ENCODE data around the gene HGF.

HGF gene

GRCh38 chr7:81676813-81677212, 93.0 kb downstream of the HGF start:
- no peak for DNase-seq

DNA sequence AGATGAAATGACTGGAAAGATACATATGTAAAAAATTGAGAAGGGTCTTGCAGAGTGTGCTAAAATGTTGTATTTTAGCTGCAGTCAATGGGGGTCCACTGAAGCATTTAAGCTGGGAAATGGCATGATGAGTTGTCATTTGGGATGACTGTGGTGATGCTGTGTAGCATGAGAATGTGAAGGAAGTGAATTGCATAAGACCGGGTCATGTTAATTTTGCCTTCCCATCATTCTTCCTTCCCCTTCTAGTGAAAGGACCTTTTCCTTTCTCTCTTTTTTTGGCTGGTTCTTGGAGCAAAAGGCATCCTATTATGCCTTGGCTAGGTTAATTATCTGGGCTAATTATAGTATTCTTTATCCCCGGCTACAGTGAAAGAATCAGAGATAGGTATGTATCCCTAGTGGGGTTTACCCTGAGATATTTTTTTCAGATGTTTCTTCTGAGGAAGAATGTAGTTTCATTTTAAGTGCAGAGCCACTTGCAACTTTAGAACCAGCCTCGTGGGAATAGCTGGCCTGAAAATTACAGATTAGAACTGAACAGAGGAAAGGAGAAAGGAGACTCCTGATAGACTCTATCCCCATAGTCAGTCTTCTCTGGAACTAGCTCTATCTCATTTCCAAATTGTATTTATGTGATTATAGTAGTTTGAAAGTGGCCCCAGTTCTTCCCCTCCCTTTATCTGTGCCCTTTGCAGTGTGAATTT, 93.6 kb downstream of the HGF start:
- no peak for DNase-seq

GRCh38 chr7:81674431-81674830, 95.4 kb downstream of the HGF start:
- no peak for DNase-seq

DNA sequence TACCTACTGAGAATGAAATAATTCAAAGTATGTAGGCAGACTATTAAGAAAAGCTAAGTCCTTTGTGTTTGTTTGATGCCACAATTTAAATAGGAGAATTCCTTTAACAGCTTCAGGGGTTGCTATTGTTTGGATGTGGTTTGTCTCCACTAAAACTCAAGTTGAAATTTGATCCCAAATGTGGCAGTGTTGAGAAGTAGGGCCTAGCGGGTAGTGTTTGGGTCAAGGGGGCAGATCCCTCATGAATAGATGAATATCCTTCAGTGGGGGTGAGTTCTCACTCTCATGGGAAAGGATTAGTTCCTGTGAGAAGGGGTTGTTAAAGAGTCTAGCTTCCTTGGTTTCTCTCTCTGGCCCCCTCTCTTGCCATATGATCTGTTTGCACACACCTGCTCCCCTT, 97.0 kb downstream of the HGF start:
- no peak for DNase-seq

DNA sequence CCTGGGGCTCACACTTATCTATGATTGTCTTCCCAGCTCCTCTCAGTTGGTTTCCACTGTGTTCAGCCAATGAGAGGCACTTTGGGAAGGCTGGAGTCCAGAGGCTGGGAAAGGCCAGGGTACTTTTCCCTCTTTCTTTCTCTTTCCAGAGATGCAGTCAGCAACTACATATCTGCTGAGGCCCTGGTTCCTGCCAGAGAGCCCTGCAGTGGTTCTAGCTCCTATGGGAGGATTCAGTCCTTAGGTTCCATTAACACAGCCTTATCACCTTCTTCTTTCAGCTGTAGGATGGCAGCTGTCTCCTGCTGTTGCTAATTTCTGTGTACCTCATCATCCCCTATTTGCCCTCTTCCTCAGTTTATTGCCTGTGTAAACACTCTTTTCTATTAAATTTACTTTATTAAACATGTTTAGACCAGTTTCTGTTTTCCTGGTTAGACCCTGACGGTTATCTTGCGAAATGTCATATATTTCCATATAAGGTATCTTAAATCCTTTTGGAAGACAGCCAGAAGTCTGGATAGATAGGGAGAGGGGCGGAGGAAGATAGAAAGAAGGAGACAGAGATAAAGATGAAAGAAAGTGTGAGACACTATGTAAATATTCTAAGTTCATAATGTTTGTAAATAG, 100.3 kb downstream of the HGF start:
- DNase-seq, result no peak

DNA sequence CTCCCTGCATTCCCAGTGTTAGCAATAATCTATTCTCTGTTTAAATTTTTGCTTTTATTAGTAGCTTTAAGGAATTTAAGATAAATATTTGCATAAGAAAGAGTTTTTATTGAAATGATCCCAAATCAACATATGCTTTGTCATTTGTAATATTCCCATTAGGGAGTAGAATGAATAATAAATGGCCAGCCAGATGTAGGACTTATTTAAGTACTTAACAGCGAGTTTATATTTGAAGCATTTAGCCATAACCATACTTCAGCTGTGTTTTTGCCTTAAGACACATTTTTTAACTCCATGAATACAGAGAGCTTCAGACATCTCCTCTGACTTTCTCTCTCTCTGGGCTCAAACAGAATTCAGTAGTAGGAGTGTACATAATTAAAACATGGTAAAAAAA, 103.6 kb downstream of the HGF start:
- no peak for DNase-seq

GRCh38 chr7:81665236-81665635, 104.6 kb downstream of the HGF start:
- DNase-seq, result no peak

GRCh38 chr7:81664304-81664703, 105.5 kb downstream of the HGF start:
- DNase-seq, result no peak

DNA sequence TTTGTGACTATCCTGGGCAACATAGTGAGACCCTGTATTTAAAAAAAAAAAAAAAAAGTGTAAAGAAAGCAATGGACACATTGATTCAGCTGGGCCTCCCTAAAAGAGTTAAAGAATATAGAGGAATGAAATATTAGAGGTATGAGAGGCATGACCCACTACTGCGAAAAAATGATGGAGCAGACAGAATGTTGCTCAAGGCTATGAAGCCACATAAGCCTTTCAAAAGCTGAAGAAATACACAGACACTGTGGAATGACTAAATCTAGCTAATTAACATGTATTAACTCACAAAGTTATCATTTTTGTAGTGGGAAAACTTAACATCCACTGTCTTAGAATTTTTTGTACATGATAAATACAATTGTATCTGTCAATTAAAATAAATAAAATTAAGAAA, 107.3 kb downstream of the HGF start:
- DNase-seq, result no peak

DNA sequence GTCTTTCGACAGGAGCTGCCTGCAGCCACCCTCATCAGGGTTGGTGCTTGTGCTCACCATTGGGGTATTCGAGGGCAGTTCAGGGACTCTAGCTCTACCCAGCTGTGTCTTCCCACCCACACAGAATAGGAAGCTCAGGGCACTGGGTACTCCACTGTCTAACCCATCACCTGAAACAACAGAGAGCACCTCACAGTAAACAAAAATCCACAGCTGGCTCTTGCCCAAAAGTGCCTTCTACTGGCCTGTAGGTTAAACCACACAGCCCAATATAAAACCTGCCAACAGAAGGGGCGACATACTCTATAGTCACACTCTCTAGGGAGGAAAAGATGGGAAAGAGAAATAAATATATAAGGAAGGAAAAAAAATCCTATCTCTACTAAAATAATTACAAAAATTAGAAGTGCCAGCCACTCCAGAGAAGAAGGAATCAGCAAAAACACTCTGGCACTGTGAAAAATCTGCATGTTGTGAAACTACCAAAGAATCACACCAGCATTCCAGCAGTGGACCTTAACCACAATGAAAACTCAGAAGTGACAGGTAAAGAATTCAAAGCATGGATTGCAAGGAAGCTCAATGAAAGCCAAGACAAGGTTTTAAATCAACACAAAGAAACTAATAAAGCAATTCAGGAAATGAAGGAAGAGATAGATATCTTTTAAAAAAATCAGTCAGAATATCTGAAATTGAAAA, 110.0 kb downstream of the HGF start:
- no peak for DNase-seq

GRCh38 chr7:81657551-81657950, 112.3 kb downstream of the HGF start:
- DNase-seq, result no peak

- DNase-seq, result no peak
These were observed 114.6 kb downstream of the HGF start for GRCh38 chr7:81655271-81655670.

GRCh38 chr7:81652225-81652624, 117.6 kb downstream of the HGF start:
- no peak for DNase-seq
